HG03025 (cell line): ENCODE results near the gene ECM1.

Experiments used
- ATAC-seq: cut with Tn5 transposase; IDR thresholded peaks from one replicate; pipeline ENCODE4 v1.9.1; 2021; ENCODE audit warnings: mild to moderate bottlenecking, moderate library complexity; ENCODE audit not compliant: unreplicated experiment, low FRiP score

Gene ECM1

DNA sequence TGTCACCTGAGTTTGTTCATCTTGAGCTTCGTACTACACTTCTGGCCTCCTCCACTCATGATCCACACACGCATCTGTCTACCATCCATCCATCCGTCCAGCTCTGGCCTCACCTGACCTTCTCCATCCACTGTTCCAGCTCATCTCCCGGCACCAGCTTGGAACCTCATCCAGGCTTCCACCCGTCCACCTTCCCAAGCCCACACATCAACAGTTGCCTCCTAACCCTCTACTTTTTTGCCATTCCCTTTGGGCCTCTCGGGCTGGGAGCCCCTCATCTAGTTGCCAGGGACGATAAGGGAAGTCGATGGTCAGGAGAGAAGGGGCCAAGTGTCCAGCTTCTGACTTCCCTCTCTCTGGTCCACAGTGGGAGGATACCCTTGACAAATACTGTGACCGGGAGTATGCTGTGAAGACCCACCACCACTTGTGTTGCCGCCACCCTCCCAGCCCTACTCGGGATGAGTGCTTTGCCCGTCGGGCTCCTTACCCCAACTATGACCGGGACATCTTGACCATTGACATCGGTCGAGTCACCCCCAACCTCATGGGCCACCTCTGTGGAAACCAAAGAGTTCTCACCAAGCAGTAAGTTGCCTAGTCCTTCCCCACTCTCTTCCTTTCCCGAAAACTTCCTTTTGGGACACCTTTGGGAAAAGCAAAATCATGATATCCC is 4.2 kb downstream of the ECM1 start:
- ATAC-seq, result no peak

DNA sequence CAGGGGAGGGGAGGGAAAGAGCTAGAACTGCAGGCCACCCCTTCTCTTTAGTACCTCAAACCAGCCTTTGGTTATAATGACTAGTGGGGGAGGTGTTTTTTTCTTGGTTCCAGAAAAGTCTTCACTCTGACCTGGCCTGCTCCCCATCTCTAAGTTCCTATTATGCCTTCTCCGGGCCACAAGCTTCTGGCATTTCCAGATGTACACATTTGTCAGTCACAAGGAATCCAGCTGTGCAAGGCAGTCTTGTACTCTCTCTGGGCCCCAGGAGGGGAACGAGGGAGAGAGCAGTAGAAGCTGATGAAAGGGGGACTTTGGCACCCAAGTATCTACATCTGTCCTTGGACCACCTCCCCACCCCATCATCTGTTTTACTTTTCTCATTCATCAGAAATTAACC is 4.9 kb downstream of the ECM1 start:
- no peak for ATAC-seq

- ATAC-seq, result no peak
Observed at GRCh38 chr1:150513351-150513791, 5.5 kb downstream of the ECM1 start.

DNA sequence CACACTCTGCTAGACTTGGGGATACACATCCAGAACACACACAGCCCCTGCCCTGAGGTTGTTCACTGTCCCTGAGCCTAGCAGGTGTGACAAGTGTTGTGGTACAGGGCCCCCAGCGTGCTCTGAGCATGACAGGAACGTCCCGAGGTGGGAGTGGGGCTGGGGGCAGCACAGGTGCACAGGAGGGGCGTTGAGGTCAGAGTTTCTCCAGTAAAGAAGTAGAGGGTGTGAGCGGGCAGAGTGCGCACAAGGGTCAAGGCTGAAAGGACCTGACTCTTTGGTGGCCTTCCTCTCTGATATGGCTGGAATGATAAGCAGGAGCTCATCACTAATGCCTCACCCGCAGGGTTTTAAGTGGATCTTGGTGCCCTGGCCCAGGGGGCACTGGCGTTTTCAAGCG is 6.4 kb downstream of the ECM1 start:
- no peak for ATAC-seq

GRCh38 chr1:150514913-150515327 is 7.0 kb downstream of the ECM1 start:
- ATAC-seq, result no peak

GRCh38 chr1:150515328-150516049 is 7.6 kb downstream of the ECM1 start, which contains the start of gene FALEC:
TSS of gene FALEC (plus strand) at chr1:150515752.
- peak; percentile 93 for ATAC-seq

DNA sequence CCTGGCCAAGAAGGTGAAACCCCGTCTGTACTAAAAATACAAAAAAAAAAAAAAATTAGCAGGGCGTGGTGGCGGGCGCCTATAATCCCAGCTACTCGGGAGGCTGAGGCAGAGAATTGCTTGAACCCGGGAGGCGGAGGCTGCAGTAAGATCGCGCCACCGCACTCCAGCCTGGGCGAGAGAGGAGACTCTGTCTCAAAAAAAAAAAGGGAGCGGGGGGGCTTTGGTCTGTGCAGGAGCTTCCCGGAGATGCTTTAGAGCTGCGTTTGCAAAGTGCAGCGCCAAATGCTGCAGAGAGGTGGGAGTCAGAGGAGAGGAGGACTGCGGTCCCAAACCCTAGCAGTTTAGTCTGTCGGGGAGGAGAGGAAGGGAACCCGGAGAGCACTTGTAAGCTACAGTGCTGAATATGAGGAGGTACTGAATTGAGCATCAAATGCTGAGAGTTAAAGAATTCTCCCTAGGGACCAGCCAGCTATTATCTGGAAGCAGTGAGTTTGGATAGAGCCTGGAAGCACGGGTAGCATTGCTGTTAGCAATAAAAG is 8.2 kb downstream of the ECM1 start:
- no peak for ATAC-seq

DNA sequence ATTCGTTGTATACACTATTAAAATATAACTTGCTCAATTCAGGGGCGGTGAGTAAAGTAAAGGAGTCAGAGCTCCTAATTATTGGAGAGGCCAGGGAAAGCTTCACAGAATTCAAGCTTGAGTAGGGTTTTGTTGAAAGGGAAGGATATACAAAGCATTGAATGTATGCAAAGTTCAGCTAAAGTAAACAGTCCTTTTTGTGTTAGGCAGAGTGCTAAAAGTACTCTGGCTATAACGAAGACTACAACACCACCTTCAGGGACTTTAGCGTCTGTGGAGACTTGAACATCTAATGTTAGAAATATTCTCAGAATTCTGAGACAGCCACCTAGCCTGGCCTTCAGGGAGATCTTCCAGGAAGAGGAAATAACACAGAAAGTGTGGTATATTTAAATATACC is 8.7 kb downstream of the ECM1 start:
- ATAC-seq, result no peak

DNA sequence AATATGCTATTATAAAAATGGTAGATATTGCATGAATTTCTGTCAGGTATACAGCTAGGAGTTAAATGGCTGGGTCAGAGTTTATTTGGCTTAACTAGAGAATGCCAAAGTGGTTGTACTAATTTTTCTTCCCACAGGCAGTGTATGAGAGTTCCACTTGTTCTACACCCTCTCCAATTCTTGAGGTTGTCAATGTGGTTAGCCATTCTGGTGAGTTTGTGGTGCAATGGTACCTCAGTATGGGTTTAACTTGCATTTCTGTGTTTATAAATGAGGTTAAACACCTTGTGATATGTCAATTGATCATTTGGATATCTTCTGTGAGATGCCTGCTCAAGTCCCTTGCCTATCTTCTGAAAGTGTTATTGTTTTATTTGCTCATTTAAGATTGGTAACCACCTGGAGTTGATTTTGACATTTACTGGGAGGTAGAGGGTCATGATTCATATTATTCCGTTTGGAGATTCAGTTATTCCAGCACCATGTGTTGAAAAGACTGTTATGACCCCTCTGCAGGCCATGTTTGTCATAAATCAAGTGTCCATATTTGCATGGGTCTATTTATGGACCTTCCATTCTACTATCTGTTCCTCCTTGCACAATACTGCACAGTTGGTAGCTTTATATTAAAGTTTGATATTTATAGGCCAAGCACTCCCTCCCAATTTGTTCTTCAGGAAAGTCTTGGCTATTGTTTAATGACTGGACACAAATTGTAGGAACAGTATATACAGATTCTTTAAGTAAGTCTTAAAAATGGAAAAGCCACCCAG is 13.5 kb downstream of the ECM1 start:
- ATAC-seq, result no peak

DNA sequence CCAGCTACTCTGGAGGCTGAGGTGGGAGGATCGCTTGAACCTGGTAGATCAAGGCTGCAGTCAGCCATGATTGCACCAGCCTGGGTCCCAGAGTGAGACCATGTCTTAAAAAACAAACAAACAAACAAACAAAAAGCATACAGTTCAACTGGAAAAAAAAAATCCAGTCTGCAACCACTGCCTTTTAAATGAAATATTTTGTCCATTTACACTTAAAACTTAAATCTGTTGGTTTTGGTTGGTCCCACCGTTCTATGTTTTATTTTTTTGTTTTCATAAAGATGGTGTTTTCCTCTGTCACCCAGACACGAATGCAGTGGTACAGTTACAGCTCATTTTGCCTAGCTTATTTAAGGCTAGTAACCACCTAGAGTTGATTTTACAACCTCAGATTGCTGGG is 17.4 kb downstream of the ECM1 start:
- no peak for ATAC-seq

- ATAC-seq, result no peak
Observed at GRCh38 chr1:150528196-150528595, 20.3 kb downstream of the ECM1 start.

GRCh38 chr1:150529017-150529416 is 21.1 kb downstream of the ECM1 start:
- ATAC-seq, result no peak

DNA sequence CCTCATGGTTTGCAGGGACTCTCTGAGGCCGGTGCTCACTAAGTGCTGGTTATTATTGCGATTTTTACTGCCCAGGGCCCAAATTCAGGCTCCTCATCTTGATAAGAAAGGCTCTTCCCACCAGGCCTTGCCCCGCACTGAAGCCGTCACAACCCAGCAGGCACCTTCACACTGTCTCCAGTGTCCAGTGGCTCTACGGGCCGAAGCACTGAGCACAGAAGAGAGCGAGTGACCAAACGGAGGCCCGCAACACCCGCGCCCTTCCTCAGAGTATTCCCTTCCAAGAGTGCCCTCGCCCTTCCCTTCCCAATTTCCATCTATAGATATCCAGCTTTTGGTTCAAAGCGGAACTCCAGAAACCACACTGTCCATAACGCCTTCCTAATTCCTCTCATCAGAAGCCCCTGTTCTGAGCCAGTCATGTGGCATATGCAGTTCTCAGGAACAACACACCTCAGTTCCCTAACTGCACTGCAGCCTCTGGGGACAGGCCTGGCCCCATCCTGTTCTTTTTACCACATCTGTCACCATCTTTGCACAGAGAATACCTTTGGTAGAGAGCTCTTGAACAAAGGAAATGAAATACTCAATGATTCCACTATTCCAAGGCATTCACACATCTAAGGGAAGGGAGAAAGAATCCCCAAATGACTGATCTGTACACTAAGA is 22.7 kb downstream of the ECM1 start:
- ATAC-seq, result no peak

GRCh38 chr1:150532860-150533259 is 25.0 kb downstream of the ECM1 start:
- ATAC-seq, result no peak

GRCh38 chr1:150534002-150534401 is 26.1 kb downstream of the ECM1 start:
- ATAC-seq, result no peak

- ATAC-seq, result no peak
Observed at GRCh38 chr1:150535511-150536287, 27.8 kb downstream of the ECM1 start.

GRCh38 chr1:150536836-150537731 is 29.2 kb downstream of the ECM1 start:
- no peak for ATAC-seq

DNA sequence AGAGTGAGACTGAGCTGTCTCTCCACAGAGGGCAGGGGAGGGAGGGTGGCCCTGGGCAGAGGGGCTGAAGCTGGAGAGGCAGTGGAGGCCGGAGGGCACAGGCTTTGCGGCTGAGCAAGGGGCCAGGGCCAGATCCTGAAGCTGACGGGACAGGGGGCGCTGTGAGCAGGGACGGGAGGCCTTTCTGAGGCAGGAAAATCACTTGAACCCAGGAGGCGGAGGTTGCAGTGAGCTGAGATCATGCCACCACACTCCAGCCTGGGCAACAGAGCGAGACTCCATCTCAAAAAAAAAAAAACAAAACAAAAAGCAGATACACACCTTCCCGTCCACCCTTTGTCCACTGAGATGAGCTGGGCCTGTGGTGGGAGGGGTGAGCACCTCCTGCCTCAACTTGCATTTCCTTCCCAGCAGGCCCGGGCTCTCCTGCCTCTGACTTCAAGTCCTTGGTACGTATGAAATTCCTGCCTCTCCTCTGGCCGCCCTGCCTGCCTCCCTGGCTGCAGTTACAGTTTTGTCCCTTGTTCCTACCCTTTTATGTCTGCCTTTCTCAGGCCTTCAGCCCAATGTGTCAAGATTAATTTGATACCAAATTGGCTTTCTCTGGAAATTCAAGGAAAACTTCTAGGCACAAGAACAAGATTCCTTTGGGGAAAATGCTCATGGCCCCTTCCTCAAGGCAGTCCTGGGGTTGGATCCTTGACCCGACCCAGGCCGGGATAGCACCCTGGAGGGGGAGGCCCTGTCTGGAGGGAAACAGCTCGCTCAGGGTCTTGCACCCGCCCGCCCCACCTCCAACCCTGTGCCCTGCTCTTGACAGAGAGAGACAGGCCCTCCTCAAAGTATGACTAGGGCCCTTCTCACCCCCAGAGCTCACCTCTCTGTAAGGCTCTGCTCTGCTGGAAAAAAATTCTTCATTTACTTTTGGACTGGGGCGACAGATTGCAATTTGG is 30.1 kb downstream of the ECM1 start:
- ATAC-seq, result no peak
